Measurements from ENCODE around the gene RPTOR.
"Not testable (repeated sequence)": the region's sequence is repeated elsewhere in the genome, so short reads cannot be mapped to it uniquely, and the experiment has no call there.

Gene RPTOR

DNA sequence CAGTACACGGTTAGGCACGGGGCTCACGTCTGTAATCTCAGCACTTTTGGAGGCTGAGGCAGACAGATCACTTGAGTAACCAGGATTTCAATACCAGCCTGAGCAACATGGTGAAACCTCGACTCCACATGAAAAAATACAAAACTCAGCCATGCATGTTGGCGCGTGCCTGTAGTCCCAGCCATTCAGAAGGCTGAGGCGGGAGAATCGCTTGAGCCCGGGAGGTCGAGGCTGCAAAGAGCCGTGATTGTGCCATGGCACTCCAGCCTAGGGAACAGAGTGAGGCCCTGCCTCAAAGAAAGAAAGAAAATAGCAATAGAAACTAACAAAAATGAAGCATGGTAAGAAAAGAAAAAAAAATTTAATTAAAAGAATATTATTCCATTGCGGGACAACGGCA lies 319.0 kb downstream of the RPTOR start:
- DNase-seq (ENCODE audit: low spot score): no peak

DNA sequence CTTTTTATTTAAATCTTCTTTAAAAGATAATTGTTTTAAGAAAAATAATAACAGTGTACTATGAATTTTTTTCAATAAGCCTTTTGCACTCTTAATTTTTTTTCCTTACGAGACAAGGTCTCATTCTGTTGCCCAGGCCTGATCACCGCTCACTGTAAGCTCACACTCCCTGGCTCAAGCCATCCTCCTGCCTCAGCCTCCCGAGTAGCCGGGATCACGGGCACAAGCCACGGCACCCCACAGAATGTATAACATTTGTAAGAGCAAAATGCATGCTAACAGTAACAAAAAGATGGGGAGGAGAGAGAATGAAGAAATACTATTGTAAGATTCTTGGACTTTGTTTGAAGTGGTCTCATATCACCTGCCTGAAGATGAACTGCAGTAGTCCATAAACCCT lies 320.1 kb downstream of the RPTOR start:
- DNase-seq (ENCODE audit: low spot score): no peak

- DNase-seq (ENCODE audit: low spot score): peak; percentile 27
Observed at GRCh38 chr17:80866050-80866793, 321.6 kb downstream of the RPTOR start.

DNA sequence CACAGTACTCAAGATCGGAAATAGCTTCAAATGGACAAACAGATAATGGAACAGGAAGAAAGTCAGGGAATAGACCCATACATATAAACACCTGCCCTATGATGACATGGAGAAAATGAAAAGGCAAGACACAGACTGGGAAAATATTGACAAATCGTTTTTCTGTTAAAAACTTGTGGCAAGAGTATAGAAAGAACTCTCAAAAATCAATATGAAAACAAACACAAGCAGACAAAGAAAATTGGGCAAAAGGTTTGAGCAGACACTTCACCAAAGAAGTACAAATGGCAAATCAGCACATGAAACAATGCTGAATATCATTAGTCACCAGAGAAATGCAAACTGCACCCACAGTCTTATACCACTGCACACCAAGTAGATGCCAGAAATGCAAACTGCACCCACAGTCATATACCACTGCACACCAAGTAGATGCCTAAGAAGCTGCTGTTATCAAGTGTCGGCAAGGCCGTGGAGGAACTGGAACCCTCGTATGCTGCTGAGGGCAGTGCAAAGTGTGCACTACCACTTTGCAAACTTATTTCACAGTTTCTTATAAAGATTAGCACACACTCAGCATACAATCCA lies 323.5 kb downstream of the RPTOR start:
- no peak for DNase-seq (ENCODE audit: low spot score)

DNA sequence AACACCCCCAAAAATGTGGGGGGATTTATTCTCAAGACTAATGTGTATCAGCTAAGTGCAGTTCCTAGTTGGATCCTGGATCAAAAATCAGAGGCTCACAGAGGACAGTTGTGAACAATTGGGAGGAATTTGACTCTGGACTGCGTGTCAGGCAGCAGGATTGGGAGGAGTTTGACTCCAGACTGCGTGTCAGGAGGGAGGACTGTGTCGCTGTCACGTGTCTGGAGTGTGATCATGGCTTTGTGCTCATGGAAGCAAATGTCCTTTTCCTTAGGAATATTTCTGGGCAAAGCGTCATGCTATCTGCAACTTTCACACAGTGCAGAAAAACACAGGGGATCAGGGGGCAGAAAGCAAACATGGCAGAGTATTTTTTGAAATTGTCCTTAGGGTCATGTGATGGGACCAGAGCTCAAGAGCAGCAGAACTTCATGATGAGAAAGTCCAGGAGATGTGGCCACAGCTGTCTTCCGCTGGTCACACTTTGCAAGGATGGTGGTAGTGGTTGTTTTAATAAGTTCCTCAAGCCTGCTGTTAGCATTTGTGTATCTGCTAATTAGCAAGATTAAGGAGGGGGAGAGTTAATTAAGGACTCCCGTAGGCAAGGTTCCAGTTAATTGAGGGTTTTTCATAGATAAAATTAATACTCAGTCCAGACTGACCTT lies 325.0 kb downstream of the RPTOR start:
- DNase-seq (ENCODE audit: low spot score): no peak

DNA sequence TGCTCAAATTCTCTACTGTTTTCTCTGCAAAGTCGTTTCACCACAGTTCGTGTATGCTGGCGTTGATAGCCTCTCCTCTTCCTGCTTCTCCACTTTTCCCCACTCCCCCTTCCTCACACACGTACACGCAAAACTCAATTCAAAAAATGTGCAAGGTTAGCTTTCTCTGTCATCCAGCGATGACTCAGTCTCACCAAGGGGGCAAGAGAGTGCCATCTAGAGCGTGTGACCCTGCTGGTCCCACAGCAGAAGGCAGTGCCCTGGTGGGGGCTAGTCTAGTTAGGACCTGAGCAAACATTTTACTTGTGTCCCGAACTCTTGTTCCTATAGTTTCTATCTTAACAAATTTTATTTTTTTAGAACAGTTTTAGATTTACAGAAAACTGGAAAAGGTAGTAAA lies 325.8 kb downstream of the RPTOR start:
- no peak for DNase-seq (ENCODE audit: low spot score)

- no peak for DNase-seq (ENCODE audit: low spot score)
Observed at GRCh38 chr17:80871341-80871740, 326.7 kb downstream of the RPTOR start.

DNA sequence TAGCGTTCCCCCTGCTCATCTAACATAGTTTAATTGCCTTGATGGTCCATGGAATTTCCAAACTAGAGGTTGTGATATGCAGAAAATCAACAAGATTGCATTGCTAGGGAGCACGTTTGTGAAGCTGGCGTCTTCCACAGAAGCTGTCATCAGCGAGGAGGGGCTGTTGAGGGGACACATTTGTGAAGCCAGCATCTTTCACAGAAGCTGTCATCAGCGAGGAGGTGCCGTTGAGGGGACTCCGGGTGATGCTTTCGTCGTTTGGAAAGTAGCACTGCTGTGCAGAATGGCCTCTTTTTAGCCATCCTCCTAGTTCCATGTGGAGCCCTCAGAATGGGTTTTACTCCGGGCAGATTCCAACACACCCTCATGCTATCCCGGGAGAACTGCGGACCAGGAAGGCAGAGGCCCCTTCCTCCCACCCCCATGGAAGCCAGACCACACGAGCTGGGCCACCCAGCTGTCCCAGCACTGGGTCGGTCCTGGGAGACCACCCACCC lies 327.4 kb downstream of the RPTOR start:
- no peak for DNase-seq (ENCODE audit: low spot score)

GRCh38 chr17:80872501-80873306 lies 328.1 kb downstream of the RPTOR start:
- DNase-seq (ENCODE audit: low spot score): no peak

DNA sequence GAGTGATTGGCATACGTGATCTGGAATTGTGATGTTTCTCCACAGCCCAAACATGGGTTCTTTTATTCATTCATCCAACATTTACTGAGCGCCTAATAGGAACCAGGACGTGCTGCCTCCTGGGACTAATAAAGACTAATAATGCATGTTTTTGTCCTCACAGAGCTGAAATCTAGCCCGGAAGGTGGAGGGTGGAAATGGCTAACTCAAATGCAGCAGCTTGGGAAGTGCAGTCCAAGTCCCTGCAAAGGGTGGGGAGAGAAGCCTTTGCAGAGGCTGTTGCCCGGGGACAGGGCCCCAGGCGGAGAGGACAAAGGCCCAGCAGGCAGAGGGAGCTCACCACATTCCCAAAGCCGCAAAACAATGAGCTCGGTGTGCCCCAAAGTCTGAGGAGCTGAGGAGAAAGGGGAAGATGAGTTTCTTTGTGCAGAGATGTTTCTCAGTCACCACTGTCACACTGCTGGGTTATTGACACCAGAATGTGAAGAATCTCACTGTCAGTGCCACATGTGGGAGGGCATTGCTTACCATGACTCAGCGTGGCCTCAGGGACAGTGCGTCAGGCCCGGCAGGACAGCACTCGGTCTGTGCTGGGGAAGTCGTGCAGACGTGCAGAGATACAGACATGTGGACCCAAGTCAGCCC lies 328.8 kb downstream of the RPTOR start:
- DNase-seq (ENCODE audit: low spot score): no peak

DNA sequence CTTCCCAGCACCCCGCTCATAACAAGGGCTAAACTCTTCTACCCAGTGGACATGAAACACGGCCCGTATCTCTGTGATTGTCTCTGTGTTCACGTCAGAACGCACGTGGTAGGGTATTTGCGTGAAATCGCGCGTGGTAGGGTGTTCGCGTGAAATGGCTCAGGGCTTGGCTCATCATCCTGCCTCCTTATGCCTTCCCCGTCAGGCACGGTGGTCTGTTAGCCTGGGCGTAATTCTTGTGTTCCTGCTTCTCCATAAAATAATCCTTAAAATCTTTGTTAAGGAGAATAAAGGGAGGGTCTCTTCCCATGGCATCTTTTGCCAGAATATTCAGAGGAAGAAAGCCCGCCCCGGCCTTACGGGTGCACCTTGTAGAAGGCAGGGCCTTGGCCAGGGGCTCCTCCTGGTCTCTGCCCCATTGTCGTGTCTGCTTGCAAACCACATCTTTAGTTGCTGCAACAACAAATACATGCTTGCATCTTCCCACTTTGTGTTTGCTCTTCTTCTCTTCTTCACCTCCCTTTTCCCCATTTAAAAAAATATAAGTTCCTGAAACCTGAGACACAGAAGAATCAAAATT lies 330.3 kb downstream of the RPTOR start:
- no peak for DNase-seq (ENCODE audit: low spot score)

- DNase-seq (ENCODE audit: low spot score): not testable (repeated sequence)
Observed at GRCh38 chr17:80875480-80875995, 330.9 kb downstream of the RPTOR start.

- DNase-seq (ENCODE audit: low spot score): not testable (repeated sequence)
Observed at GRCh38 chr17:80876456-80876949, 331.9 kb downstream of the RPTOR start.

- DNase-seq (ENCODE audit: low spot score): no peak
Observed at GRCh38 chr17:80876950-80877728, 332.5 kb downstream of the RPTOR start.

- DNase-seq (ENCODE audit: low spot score): no peak
Observed at GRCh38 chr17:80877729-80878303, 333.2 kb downstream of the RPTOR start.

DNA sequence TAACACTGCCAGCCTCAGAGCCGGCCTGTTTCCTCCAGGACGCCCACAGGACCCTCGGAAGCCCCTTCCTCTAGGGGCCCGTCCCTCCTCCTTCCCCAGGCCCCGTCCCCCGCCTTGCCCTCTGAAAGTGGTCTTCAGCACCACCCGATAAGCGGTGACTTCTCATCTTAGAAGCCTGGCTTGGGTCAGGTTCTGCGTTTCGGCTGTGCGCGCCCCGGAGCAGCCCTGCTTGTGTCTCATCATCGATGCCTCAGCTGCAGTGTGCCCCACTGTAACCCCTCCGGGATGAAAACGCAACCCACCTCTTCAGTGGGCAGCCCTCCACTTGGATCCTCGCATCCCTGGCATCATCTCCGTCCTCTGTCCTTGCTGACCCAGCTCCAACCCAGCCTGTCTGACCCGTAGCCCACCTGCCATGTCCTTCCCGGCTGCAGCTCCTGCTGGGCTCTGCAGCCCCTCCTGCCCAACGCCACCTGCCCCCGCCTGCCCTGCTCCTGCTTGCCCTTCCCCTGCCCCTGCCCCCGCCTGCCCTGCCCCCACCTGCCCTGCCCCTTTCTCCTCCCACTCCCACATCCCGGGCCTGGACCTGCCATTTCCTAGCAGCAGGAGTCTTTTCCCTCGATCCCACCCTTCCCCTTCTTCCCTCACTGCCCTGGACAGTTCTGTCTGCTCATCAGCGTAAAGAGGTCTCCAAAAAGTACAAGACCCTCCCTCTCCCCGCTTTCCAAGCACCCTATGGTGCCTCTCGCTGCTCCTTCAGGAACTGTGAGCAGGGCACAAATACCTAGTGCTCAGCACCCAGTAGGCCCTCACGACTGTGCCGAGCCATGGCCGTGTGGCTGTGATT lies 334.5 kb downstream of the RPTOR start:
- no peak for DNase-seq (ENCODE audit: low spot score)

DNA sequence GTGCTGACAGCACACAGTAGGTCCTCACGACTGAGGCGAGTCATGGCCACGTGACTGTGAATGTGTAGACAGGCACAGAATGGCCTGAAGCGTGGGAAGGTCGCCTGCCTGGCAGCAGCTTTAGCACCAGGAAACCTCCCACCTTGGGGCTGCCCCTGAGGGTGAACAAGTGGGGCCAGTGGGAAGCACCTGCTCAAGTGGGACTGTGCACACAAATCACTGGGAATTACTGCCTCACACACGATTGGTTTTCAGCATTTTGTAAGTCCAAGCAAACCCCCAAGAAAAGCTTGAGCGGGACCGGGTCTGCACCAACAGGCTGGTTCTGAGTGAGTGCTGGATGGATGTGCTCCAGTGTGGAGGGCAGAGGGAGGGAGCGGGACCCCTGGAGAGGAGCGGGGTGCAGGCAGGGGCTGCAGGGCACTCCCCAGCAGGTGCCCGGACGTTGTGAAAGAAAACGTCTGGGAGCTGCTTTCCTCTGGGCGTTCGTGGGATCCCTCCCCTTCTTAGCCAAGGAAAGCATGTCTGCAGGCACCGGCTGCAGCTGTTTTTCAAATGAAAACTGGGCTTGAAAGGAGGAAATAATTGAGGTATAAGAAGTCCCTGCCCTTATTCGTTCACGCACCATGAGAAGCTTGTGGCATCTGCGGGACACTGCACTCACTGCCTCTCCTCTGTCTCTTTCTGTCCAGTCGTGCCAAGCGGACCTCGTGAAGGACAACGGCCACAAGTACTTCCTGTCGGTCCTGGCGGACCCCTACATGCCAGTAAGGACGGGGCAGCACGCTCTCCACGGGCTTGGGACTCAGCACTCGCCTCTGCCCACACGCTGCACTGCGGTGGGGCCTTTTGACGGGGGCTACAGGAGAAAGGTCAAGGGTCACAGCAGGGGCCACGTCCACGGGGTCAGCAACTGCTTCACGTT lies 335.3 kb downstream of the RPTOR start:
- no peak for DNase-seq (ENCODE audit: low spot score)

DNA sequence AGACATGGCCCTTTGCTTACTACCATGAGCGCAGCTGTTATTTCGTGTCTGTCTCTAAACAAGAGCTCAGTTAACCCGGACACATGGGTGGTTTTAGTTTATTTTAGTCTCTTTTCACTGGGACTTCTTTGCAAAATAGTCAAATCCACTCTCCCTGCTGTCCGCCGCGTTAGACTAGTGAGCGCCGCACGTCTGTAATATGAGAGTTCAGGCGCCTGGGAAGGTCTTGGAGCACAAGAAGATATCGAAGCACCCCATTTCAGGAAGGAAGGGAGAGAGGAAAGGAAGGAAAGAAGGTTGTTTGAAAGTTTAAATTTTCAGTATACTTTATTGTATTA lies 336.0 kb downstream of the RPTOR start:
- DNase-seq (ENCODE audit: low spot score): no peak
